ENCODE measurements around the gene PFKFB2.

PFKFB2 gene

DNA sequence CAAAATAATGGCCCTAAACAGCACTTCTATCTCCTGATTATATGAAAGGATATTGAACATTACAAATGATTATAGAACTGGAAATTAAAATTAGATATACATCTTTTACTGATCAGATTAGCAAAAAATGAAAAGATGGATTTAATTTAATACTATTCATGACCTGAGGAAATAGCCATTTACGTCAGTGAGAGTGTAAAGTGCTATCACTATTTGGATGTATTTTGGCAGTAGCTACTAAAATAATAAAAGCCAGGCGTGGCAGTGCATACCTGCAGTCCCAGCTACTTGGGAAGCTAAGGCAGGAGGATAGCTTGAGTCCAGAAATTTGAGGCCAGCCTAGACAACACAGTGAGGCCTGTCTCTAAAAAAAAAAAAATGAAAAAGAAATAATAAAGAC is 40.9 kb downstream of the PFKFB2 start:
- no peaks in the 10 kb centered on the region for H4K20me1 ChIP-seq (ENCODE audit: insufficient read depth, low read length)
- no peak overlapping the region for H3K4me2 ChIP-seq (ENCODE audit: low read depth, low read length)
- DNase-seq: no peak
- H3F3A ChIP-seq (ENCODE audit: insufficient read depth, low read length): no peaks in the 10 kb centered on the region
- H3K9ac ChIP-seq (ENCODE audit: low read length): no peak overlapping the region
- no peaks in the 10 kb centered on the region for H3K9me2 ChIP-seq (replicated peaks; ENCODE audit: insufficient read depth, low read length)
- H3K36me3 ChIP-seq (replicated peaks; ENCODE audit: insufficient read depth, low read length): no peaks in the 10 kb centered on the region
- no peaks in the 10 kb centered on the region for H3K27me3 ChIP-seq (replicated peaks; ENCODE audit: insufficient read depth, low read length)
- H3K27ac ChIP-seq (ENCODE audit: low read length): no peak overlapping the region
- TF ChIP-seq, protein P1, sequence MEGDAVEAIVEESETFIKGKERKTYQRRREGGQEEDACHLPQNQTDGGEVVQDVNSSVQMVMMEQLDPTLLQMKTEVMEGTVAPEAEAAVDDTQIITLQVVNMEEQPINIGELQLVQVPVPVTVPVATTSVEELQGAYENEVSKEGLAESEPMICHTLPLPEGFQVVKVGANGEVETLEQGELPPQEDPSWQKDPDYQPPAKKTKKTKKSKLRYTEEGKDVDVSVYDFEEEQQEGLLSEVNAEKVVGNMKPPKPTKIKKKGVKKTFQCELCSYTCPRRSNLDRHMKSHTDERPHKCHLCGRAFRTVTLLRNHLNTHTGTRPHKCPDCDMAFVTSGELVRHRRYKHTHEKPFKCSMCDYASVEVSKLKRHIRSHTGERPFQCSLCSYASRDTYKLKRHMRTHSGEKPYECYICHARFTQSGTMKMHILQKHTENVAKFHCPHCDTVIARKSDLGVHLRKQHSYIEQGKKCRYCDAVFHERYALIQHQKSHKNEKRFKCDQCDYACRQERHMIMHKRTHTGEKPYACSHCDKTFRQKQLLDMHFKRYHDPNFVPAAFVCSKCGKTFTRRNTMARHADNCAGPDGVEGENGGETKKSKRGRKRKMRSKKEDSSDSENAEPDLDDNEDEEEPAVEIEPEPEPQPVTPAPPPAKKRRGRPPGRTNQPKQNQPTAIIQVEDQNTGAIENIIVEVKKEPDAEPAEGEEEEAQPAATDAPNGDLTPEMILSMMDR (IDR thresholded peaks at IDR 0.05; ENCODE audit: low read length): no peak
- no peak for TF ChIP-seq EZH2phosphoT487 (IDR thresholded peaks at IDR 0.05; ENCODE audit: low read length)
- TF ChIP-seq EZH2 (optimal IDR thresholded peaks at IDR 0.05; ENCODE audit: low read depth, low read length): no peak
- H3K9me3 ChIP-seq (replicated peaks; ENCODE audit: insufficient read depth, low read length): no peaks in the 10 kb centered on the region
- no peak overlapping the region for H3K4me3 ChIP-seq (ENCODE audit: low read length)
- peaks cover 15% of the 10 kb centered on the region for H3K4me1 ChIP-seq (ENCODE audit: low read length)
- H3K79me2 ChIP-seq (ENCODE audit: low read length): no peaks in the 10 kb centered on the region
- H2AFZ ChIP-seq (ENCODE audit: low read length): no peak overlapping the region

DNA sequence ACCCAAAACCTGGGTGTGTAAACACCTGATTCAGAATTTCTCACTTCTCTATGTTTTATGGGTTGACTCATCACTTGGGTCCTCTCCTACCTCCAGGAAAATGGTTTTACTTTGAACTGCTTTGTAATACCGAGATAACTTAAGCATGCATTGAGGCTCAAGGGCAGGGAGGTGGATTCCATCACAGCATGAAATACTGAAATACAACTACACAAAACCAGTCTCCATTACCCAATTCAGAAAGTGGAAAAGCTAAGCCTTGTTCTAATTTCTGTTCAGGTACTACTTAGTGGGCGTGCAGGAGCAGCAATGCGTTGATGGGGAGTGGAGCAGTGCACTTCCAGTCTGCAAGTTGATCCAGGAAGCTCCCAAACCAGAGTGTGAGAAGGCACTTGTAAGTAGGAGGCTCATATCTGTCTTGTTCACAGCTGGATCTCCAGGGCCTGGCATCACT is 44.8 kb downstream of the PFKFB2 start:
- TF ChIP-seq EZH2 (optimal IDR thresholded peaks at IDR 0.05; ENCODE audit: low read depth, low read length): no peak
- no peak for TF ChIP-seq EZH2phosphoT487 (IDR thresholded peaks at IDR 0.05; ENCODE audit: low read length)
- TF ChIP-seq, protein P1 (IDR thresholded peaks at IDR 0.05; ENCODE audit: low read length): no peak
- no peak overlapping the region for H3K9ac ChIP-seq (ENCODE audit: low read length)
- H3K36me3 ChIP-seq (replicated peaks; ENCODE audit: insufficient read depth, low read length): no peaks in the 10 kb centered on the region
- H3K4me2 ChIP-seq (ENCODE audit: low read depth, low read length): no peak overlapping the region
- no peak overlapping the region for H2AFZ ChIP-seq (ENCODE audit: low read length)
- H3K4me3 ChIP-seq (ENCODE audit: low read length): no peak overlapping the region
- H3K27ac ChIP-seq (ENCODE audit: low read length): no peak overlapping the region
- H3K4me1 ChIP-seq (ENCODE audit: low read length): 0 out of 2 replicates have a peak, but pooled peaks cover 6% of the 10 kb centered on the region
- H3F3A ChIP-seq (ENCODE audit: insufficient read depth, low read length): no peaks in the 10 kb centered on the region
- no peaks in the 10 kb centered on the region for H4K20me1 ChIP-seq (ENCODE audit: insufficient read depth, low read length)
- H3K9me2 ChIP-seq (replicated peaks; ENCODE audit: insufficient read depth, low read length): no peaks in the 10 kb centered on the region
- no peaks in the 10 kb centered on the region for H3K79me2 ChIP-seq (ENCODE audit: low read length)
- no peak for DNase-seq
- no peaks in the 10 kb centered on the region for H3K9me3 ChIP-seq (replicated peaks; ENCODE audit: insufficient read depth, low read length)
- no peaks in the 10 kb centered on the region for H3K27me3 ChIP-seq (replicated peaks; ENCODE audit: insufficient read depth, low read length)

DNA sequence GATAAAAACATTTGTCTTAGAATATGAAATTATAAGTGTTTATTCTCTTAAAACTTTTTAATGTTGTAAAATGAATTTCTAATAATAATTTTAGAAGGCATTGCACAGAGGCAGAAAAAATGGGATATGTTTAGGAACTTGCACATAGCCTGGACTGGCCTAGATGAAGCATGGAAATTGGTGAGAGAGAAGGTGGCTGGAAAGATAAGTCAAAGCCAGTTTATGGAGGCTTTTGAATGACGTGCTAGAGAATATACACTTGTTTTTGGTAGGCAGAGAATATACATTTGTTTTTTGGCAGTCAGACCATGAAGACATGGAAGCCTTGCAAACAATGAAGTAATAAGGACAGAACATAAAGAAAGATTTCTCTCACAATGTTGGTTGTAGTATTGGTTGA is 48.6 kb downstream of the PFKFB2 start:
- no peaks in the 10 kb centered on the region for H3F3A ChIP-seq (ENCODE audit: insufficient read depth, low read length)
- no peak for DNase-seq
- H3K36me3 ChIP-seq (replicated peaks; ENCODE audit: insufficient read depth, low read length): no peaks in the 10 kb centered on the region
- H3K4me2 ChIP-seq (ENCODE audit: low read depth, low read length): no peak overlapping the region
- no peak overlapping the region for H3K4me3 ChIP-seq (ENCODE audit: low read length)
- no peak overlapping the region for H3K9ac ChIP-seq (ENCODE audit: low read length)
- H4K20me1 ChIP-seq (ENCODE audit: insufficient read depth, low read length): no peaks in the 10 kb centered on the region
- H3K9me2 ChIP-seq (replicated peaks; ENCODE audit: insufficient read depth, low read length): no peaks in the 10 kb centered on the region
- no peaks in the 10 kb centered on the region for H3K27me3 ChIP-seq (replicated peaks; ENCODE audit: insufficient read depth, low read length)
- H3K27ac ChIP-seq (ENCODE audit: low read length): no peak overlapping the region
- H3K4me1 ChIP-seq (ENCODE audit: low read length): 0 out of 2 replicates have a peak, but pooled peaks cover 6% of the 10 kb centered on the region
- no peaks in the 10 kb centered on the region for H3K79me2 ChIP-seq (ENCODE audit: low read length)
- H2AFZ ChIP-seq (ENCODE audit: low read length): no peak overlapping the region
- TF ChIP-seq EZH2phosphoT487 (IDR thresholded peaks at IDR 0.05; ENCODE audit: low read length) (no peak), EZH2 (optimal IDR thresholded peaks at IDR 0.05; ENCODE audit: low read depth, low read length) (no peak)
- TF ChIP-seq, protein P1 (IDR thresholded peaks at IDR 0.05; ENCODE audit: low read length): no peak
- no peaks in the 10 kb centered on the region for H3K9me3 ChIP-seq (replicated peaks; ENCODE audit: insufficient read depth, low read length)
